ENCODE data around the gene FIGLA. TPM values are rescaled to one million over a fixed set of nuclear protein-coding genes. Genes with fewer than 3 reads are reported as not detected.

Gene FIGLA
- total RNA-seq, 1 donor from 2014 or later, result not detected

DNA sequence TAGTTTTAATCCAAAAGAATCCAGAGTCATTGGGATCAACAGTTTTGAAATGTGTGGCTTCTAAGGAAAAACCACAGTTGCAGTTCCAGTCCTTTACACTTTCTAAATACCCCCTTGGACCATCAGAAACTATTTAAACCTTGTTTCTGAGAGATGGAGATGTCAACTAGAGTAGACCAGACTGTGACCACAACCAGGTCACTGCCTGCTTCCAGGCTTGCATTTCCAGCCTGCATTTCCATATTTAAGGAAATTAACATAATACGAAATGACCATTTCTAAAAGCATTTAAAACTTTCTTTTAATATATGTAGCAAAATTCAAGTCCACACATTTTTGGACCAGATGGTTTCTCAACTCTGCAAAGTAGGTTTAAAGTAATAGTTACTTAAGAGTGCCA, 60.8 kb downstream of the FIGLA start:
- TF ChIP-seq, protein P1, sequence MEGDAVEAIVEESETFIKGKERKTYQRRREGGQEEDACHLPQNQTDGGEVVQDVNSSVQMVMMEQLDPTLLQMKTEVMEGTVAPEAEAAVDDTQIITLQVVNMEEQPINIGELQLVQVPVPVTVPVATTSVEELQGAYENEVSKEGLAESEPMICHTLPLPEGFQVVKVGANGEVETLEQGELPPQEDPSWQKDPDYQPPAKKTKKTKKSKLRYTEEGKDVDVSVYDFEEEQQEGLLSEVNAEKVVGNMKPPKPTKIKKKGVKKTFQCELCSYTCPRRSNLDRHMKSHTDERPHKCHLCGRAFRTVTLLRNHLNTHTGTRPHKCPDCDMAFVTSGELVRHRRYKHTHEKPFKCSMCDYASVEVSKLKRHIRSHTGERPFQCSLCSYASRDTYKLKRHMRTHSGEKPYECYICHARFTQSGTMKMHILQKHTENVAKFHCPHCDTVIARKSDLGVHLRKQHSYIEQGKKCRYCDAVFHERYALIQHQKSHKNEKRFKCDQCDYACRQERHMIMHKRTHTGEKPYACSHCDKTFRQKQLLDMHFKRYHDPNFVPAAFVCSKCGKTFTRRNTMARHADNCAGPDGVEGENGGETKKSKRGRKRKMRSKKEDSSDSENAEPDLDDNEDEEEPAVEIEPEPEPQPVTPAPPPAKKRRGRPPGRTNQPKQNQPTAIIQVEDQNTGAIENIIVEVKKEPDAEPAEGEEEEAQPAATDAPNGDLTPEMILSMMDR (conservative IDR thresholded peaks at IDR 0.05; ENCODE audit: low read depth, low read length), result no peak
- no peak for DNase-seq (ENCODE audit: low read depth)
- H3K4me3 ChIP-seq (ENCODE audit: low read depth, low read length), result no peak overlapping the region

DNA sequence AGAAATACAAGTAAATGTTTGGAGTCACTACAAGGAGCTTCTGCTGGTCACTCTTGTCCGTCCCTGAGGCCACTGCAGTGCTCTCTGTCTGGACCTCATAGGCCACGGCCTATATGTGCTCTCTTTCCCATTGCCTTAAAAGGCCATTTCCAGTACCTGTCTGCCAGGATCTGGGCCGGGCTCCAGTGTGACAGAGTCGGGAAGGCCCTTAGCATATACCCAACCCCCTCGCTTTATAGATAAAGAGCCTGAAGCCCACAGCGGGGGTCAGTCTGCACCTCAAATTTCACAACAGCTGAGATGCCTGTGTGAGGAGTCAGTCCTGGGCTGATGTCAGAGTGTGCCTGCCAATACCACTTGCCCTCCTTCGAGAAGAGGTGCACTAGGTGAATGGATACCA, 62.3 kb downstream of the FIGLA start:
- TF ChIP-seq, protein P1 (conservative IDR thresholded peaks at IDR 0.05; ENCODE audit: low read depth, low read length), result no peak
- no peak for DNase-seq (ENCODE audit: low read depth)
- no peak overlapping the region for H3K4me3 ChIP-seq (ENCODE audit: low read depth, low read length)

Other genes starting within 250 kb of the FIGLA start
- gene TGFA, start 236.8 kb downstream of the FIGLA start, total RNA-seq, result 40.1 and 89.1 TPM in 2 replicates
- gene ADD2, start 22.4 kb downstream of the FIGLA start, total RNA-seq, result 21.3 and 23.0 TPM in 2 replicates
- not detected in 2 replicates for gene CLEC4F, start 30.0 kb upstream of the FIGLA start, total RNA-seq
- not detected in 2 replicates for gene CD207, start 45.2 kb upstream of the FIGLA start, total RNA-seq
- 0.12 and 0.51 TPM in 2 replicates for gene VAX2, start 109.9 kb upstream of the FIGLA start, total RNA-seq
- 0.81 TPM in 1 of 2 replicates, not detected in the other for gene ATP6V1B1, start 145.3 kb upstream of the FIGLA start, total RNA-seq
- 0.58 and 0.75 TPM in 2 replicates for gene ANKRD53, start 188.0 kb upstream of the FIGLA start, total RNA-seq
- 12.3 and 39.6 TPM in 2 replicates for gene TEX261, start 204.2 kb upstream of the FIGLA start, total RNA-seq

Measured in epithelial cell of proximal tubule (primary cell).